ENCODE data around the gene ZFYVE27. TPM values are rescaled to one million over a fixed set of nuclear protein-coding genes. Genes with fewer than 3 reads are reported as not detected.

ZFYVE27 gene
- polyA plus RNA-seq, 3 donors, result 23.6 to 40.2 (median 23.7) TPM

- DNase-seq (ENCODE audit: extremely low read depth in 1 of 11, low read depth in 9 of 11, low spot score in 4 of 11), result no peak
These were observed 44.8 kb downstream of the ZFYVE27 start for GRCh38 chr10:97781618-97782331.

- DNase-seq (ENCODE audit: extremely low read depth in 1 of 11, low read depth in 9 of 11, low spot score in 4 of 11), result no peak
These were observed 45.7 kb downstream of the ZFYVE27 start for GRCh38 chr10:97782455-97783228.

DNA sequence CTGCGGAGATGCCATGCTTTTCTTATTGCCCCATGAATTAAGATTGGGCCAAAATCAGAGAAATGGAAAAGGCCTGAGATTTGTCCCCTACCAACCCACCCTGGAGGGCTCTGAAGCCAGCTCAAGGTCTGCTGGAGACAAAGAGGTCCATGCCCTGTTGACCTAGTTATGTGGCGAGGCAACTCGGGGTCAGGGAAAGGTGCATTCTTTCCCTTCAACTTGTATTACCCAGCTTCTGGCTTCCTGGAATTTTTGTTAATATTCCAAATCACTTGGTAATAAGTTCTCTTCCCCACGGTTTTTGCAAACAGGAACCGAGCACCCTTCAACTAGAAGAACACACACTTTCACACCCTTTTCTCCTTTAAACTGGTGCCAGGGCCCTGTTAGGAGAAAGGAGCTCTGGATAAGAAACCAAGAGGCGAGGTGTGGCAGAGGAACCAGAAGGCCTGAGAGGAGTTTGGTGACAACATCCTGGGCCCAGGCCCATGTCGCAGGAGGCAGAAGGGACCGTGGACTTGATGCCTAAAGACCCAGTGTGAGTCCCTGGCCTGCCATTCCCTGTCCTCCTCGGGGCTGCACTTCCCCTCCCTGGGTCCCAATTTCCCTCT, 47.4 kb downstream of the ZFYVE27 start:
- no peak for DNase-seq (ENCODE audit: extremely low read depth in 1 of 11, low read depth in 9 of 11, low spot score in 4 of 11)

- no peak for DNase-seq (ENCODE audit: extremely low read depth in 1 of 11, low read depth in 9 of 11, low spot score in 4 of 11)
These were observed 48.3 kb downstream of the ZFYVE27 start for GRCh38 chr10:97785231-97785630.

DNA sequence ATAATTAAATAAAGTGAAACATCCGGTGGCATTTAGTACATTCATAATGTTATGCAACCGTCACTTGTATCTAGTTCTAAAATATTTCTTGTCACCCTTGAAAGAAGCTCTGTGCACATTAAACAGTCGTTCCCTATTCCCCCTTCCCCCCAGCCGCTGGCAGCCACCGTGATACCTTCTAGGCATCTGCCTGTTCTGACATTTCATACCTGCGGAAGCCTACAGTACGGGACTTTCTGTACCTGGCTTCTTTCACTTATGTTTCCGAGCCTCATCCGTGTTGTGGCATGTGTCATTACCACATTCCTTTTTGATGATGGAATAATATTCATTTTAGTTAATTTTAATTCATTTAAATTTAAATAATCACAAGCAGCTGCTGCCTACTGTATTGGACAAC, 48.8 kb downstream of the ZFYVE27 start:
- DNase-seq (ENCODE audit: extremely low read depth in 1 of 11, low read depth in 9 of 11, low spot score in 4 of 11), result no peak

GRCh38 chr10:97788552-97789442, 51.9 kb downstream of the ZFYVE27 start:
- DNase-seq (ENCODE audit: extremely low read depth in 1 of 11, low read depth in 9 of 11, low spot score in 4 of 11), result peak in 2 of 11 donors; percentile 19 to 31

DNA sequence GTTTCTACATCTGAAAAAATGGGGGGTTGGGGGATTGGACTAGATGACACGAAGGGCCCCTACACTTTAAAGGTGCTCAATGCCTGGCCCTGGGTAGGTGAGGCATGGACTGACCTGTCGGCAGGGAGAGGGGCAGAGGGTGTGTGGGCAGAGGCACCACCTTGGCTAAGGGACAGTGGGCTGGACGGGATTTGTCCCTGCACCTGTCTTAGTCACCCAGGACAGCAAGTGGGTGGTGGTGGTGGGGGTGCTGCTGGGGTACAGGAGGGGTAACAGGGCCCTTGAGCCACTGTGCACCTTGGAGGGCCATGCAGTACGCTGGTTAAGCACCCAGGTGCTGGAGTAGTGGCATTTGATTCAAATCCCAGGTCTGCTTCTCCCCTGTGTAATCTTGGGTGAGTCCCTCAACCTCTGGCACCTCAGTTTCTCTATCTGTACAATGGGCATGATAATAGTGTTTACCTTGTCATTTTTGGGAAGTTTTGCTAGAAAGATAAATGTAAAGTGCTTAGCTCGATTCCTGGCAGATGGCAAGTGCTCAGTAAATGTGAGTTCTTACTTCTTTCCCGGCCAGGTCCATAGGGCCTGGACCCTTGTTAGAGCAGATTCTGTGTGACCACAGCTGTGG, 53.0 kb downstream of the ZFYVE27 start:
- DNase-seq (ENCODE audit: extremely low read depth in 1 of 11, low read depth in 9 of 11, low spot score in 4 of 11), result no peak

GRCh38 chr10:97791824-97792721, 55.1 kb downstream of the ZFYVE27 start:
- peak in 2 of 11 donors; percentile 11 to 43 for DNase-seq (ENCODE audit: extremely low read depth in 1 of 11, low read depth in 9 of 11, low spot score in 4 of 11)

GRCh38 chr10:97795886-97796285, 59.0 kb downstream of the ZFYVE27 start:
- DNase-seq (ENCODE audit: extremely low read depth in 1 of 11, low read depth in 9 of 11, low spot score in 4 of 11), result no peak

DNA sequence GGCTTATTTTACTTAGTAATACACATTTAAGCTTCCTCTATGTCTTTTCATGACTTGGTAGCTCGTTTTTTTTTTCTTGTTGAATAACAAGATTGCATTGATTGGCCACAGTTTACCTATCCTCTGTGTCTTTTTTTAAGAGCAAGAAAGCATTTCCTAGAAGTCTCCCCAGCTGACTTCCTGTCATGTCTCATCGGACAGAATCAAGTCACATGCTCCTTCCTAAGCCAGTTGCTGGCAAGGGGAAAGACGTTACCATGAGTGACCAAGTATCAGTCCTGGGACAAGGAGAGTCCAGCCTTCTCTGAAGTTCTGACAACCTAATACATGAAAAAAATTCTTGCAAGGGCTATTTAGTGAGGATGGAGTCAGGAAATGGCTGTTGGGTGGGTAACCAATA, 59.7 kb downstream of the ZFYVE27 start:
- DNase-seq (ENCODE audit: extremely low read depth in 1 of 11, low read depth in 9 of 11, low spot score in 4 of 11), result no peak

- no peak for DNase-seq (ENCODE audit: extremely low read depth in 1 of 11, low read depth in 9 of 11, low spot score in 4 of 11)
These were observed 62.2 kb downstream of the ZFYVE27 start for GRCh38 chr10:97798958-97799610.

DNA sequence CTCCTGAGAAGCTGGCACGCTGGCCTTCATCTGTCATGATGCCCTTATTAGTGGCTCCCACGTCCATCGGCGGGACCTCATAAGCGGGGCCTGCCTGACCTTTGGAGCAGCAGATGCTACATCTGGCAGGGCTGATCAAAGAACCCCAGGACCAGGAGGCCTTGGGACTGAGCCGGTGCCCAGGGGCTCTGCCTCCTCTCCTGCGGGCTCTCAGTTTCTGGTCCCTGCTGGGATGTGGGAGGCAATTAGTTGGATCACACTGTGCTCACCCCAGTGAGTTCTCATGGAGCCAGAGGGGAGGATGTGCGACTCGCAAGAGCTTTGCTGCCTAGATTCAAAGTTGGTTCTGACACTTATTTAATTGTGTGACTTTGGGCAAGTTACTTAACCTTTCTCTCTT, 63.5 kb downstream of the ZFYVE27 start:
- no peak for DNase-seq (ENCODE audit: extremely low read depth in 1 of 11, low read depth in 9 of 11, low spot score in 4 of 11)

GRCh38 chr10:97801422-97801821, 64.5 kb downstream of the ZFYVE27 start:
- no peak for DNase-seq (ENCODE audit: extremely low read depth in 1 of 11, low read depth in 9 of 11, low spot score in 4 of 11)

GRCh38 chr10:97805096-97805884, 68.4 kb downstream of the ZFYVE27 start:
- peak in 3 of 11 donors; percentile 6 to 20 (median 16) for DNase-seq (ENCODE audit: extremely low read depth in 1 of 11, low read depth in 9 of 11, low spot score in 4 of 11)

- no peak for DNase-seq (ENCODE audit: extremely low read depth in 1 of 11, low read depth in 9 of 11, low spot score in 4 of 11)
These were observed 69.0 kb downstream of the ZFYVE27 start for GRCh38 chr10:97805949-97806348.

DNA sequence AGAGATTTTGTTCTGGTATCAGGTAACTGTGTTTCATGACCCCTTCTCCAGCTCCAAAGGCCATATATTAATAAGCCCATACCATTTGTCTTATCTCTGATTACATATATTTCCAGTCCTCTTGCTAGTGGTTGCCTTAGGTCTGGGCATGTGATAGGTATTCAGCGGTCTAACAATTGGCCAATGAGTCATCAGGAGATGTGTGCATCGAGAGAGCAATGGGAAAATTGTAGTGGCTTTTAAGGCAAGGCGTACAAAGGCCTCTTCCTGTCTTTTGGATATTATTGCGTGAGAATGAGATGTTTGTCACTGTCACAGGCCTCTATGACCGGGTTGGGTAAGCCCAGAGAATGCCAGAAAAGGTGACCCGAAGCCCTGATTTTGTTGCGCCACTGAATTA, 73.5 kb downstream of the ZFYVE27 start:
- no peak for DNase-seq (ENCODE audit: extremely low read depth in 1 of 11, low read depth in 9 of 11, low spot score in 4 of 11)
